Measurements from ENCODE around the gene RPH3AL. TPM values are rescaled to one million over a fixed set of nuclear protein-coding genes. Genes with fewer than 3 reads are reported as not detected.

Gene RPH3AL
- total RNA-seq, 1 experiment from 2014 or later: 3.0 TPM

DNA sequence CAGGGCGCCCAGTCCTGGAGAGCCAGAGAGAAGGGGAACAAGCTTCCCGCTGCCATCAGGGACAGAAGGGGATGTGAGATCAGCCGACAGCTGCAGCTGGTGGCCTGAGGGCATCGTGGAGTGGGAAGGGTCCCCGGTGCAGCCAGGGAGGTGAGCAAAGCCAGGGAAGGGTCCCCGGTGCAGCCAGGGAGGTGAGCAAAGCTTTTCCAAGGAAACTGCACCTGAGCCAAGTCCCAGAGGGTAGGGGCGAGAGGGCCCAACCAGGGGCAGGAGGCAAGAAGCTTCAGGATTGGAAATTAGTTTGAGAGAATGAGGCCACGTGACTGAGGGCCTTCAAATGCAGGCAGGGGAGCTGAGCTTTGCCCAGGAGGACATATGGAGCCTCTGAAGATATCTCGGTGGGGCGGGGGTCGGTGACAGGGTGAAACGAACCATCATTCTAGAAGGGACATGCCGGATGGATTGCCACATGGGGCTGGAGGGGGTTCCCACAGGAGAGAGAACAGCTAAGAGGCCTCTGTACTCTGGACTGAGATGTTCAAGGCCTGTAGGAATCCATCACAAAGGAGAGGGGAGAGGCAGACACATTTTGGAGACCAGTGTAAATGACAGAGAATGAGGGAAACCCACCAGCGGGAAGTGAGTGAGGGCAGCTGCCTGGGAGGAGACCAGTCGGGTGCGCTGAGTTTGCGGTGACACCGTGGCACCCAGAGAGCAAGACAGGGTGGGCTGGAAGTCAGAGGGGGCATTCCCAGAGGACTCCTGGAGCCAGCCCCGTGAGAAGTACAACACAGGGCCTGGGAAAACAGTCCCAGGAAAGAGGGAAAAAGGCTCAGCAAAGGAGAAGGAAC, 31.4 kb upstream of the RPH3AL start:
- H4K91ac ChIP-seq (ENCODE audit: insufficient read length, low read depth, low read length): no peak overlapping the region
- H3K79me2 ChIP-seq (ENCODE audit: insufficient read depth, low read length): no peaks in the 10 kb centered on the region
- H2BK12ac ChIP-seq (ENCODE audit: insufficient read length, low read depth, low read length): no peak overlapping the region
- H3K4ac ChIP-seq (ENCODE audit: low read depth, low read length): no peak overlapping the region
- H3K23ac ChIP-seq (ENCODE audit: insufficient read length, low read depth, low read length): no peak overlapping the region
- no peak overlapping the region for H2BK5ac ChIP-seq (ENCODE audit: insufficient read length, low read length)
- TF ChIP-seq, protein P1, sequence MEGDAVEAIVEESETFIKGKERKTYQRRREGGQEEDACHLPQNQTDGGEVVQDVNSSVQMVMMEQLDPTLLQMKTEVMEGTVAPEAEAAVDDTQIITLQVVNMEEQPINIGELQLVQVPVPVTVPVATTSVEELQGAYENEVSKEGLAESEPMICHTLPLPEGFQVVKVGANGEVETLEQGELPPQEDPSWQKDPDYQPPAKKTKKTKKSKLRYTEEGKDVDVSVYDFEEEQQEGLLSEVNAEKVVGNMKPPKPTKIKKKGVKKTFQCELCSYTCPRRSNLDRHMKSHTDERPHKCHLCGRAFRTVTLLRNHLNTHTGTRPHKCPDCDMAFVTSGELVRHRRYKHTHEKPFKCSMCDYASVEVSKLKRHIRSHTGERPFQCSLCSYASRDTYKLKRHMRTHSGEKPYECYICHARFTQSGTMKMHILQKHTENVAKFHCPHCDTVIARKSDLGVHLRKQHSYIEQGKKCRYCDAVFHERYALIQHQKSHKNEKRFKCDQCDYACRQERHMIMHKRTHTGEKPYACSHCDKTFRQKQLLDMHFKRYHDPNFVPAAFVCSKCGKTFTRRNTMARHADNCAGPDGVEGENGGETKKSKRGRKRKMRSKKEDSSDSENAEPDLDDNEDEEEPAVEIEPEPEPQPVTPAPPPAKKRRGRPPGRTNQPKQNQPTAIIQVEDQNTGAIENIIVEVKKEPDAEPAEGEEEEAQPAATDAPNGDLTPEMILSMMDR (conservative IDR thresholded peaks at IDR 0.05): no peak
- H3K27me3 ChIP-seq (ENCODE audit: insufficient read depth, low read length): peaks cover 10% of the 10 kb centered on the region; the same call in 1 of the 2 replicates
- H3K9ac ChIP-seq (ENCODE audit: extremely low read depth, insufficient read length, low read length): no peak overlapping the region
- H4K5ac ChIP-seq (ENCODE audit: insufficient read length, low read depth, low read length): no peak overlapping the region
- no peak overlapping the region for H2BK120ac ChIP-seq (ENCODE audit: low read depth, low read length, poor library complexity, severe bottlenecking)
- no peak overlapping the region for H2BK20ac ChIP-seq (ENCODE audit: low read depth, low read length, poor library complexity, severe bottlenecking)
- H3K9me3 Mint-ChIP-seq: peaks cover 8 to 15% of the 10 kb centered on the region in 2 experiments
- no peak overlapping the region for H3T11ph ChIP-seq (ENCODE audit: low read length)
- no peak for DNase-seq
- H3K4me3 Mint-ChIP-seq: peak overlapping the region; percentile 58
- H4K20me1 ChIP-seq (ENCODE audit: control insufficient read depth, insufficient read depth, insufficient read length): no peaks in the 10 kb centered on the region
- H3K56ac ChIP-seq (ENCODE audit: insufficient read length, low read depth, low read length): no peak overlapping the region
- H3K9me3 ChIP-seq (ENCODE audit: control insufficient read depth, low read depth, low read length): no peaks in the 10 kb centered on the region
- H3K14ac ChIP-seq (ENCODE audit: insufficient read depth, low read length): no peak overlapping the region
- H3K4me1 ChIP-seq (ENCODE audit: insufficient read depth, low read length): no peaks in the 10 kb centered on the region; the same call in 1 of the 2 replicates
- H3K18ac ChIP-seq (ENCODE audit: insufficient read length, low read depth, low read length): no peak overlapping the region
- peaks cover 34 to 46% of the 10 kb centered on the region in 2 experiments for H3K4me1 Mint-ChIP-seq
- no peak overlapping the region for H3K27ac ChIP-seq (ENCODE audit: insufficient read length, low read depth, low read length)
- H3K36me3 Mint-ChIP-seq (ENCODE audit: insufficient read depth in 1 of 3, low read depth in 3 of 3): peaks cover 3 to 11% (median 5%) of the 10 kb centered on the region in 3 experiments; a peak in 6 of 7 replicates
- peaks cover 4% of the 10 kb centered on the region for H3K23me2 ChIP-seq (ENCODE audit: insufficient read length, low read depth, low read length, poor library complexity, severe bottlenecking)
- H4K8ac ChIP-seq (replicated peaks; ENCODE audit: insufficient read length, low read depth, low read length): no peak overlapping the region
- H2AFZ ChIP-seq (ENCODE audit: low read length): no peak overlapping the region
- peaks cover 69% of the 10 kb centered on the region for H3K27me3 Mint-ChIP-seq (ENCODE audit: low read depth)
- no peak overlapping the region for H2AK5ac ChIP-seq (ENCODE audit: insufficient read length, low read length)
- no peak overlapping the region for H2BK15ac ChIP-seq (ENCODE audit: low read depth, low read length)
- WGBS (ENCODE audit: extremely low coverage, insufficient read length, low lambda C conversion rate): no CpG with 5 or more reads among the region's 19 CpGs
- H3K79me1 ChIP-seq (ENCODE audit: insufficient read depth, low read depth, low read length, poor library complexity, severe bottlenecking): no peaks in the 10 kb centered on the region
- no peak overlapping the region for H3K4me2 ChIP-seq (ENCODE audit: insufficient read depth, insufficient read length, low read length)
- no peak overlapping the region; a peak in 1 of 7 replicates for H3K27ac Mint-ChIP-seq

Measured in H9 (cell line).